SK-N-SH treated with all-trans-retinoic acid at 6 μM for 48 hours (cell line): ENCODE data around the gene SLC15A1.

Experiments
- ATAC-seq: fragments of 200-7000 bp; cut with Tn5 transposase; 3 replicates; pipeline ENCODE4 v1.9.1; 2020; ENCODE audit warnings: mild to moderate bottlenecking, moderate library complexity
- ARNTL ChIP-seq: fragments of 450-650 bp; formaldehyde crosslinking; IDR thresholded peaks from 2 replicates; pipeline ENCODE4 v1.5.0; 2020; ENCODE audit warnings: low read depth, mild to moderate bottlenecking, moderate library complexity, borderline replicate concordance
- BACH2 ChIP-seq: fragments of 250-450 bp; sonication (Bioruptor Pico); IDR thresholded peaks from 2 replicates; pipeline ENCODE4 v1.9.0; 2021; ENCODE audit warnings: mild to moderate bottlenecking, borderline replicate concordance
- CREB5 ChIP-seq: fragments of 250-450 bp; sonication (Bioruptor Pico); IDR thresholded peaks from 2 replicates; pipeline ENCODE4 v1.5.1; 2020; ENCODE audit warnings: low read depth, mild to moderate bottlenecking, moderate library complexity
- CSDC2 ChIP-seq: fragments of 250-450 bp; sonication (Bioruptor Pico); IDR thresholded peaks from 2 replicates; pipeline ENCODE4 v1.5.0; 2020; ENCODE audit warnings: mild to moderate bottlenecking, moderate library complexity
- ESRRG ChIP-seq: fragments of 250-450 bp; sonication (Bioruptor Pico); IDR thresholded peaks from 2 replicates; pipeline ENCODE4 v1.6.1; 2021; ENCODE audit warnings: mild to moderate bottlenecking
- GLIS3 ChIP-seq: fragments of 250-450 bp; sonication (Bioruptor Pico); IDR thresholded peaks from 2 replicates; pipeline ENCODE4 v1.5.0; 2020; ENCODE audit warnings: mild to moderate bottlenecking, moderate library complexity
- ISL1 ChIP-seq: fragments of 250-450 bp; sonication (Bioruptor Pico); IDR thresholded peaks from 2 replicates; pipeline ENCODE4 v2.1.2; 2022; ENCODE audit warnings: mild to moderate bottlenecking, moderate library complexity
- OSR1 ChIP-seq: fragments of 250-450 bp; sonication (Bioruptor Pico); IDR thresholded peaks from 2 replicates; pipeline ENCODE4 v1.8.0; 2022; ENCODE audit warnings: moderate library complexity, mild to moderate bottlenecking, inconsistent platforms
- PATZ1 ChIP-seq: fragments of 250-450 bp; sonication (Bioruptor Pico); IDR thresholded peaks from 2 replicates; pipeline ENCODE4 v1.8.0; 2020; ENCODE audit warnings: mild to moderate bottlenecking, moderate library complexity, borderline replicate concordance
- PPARA ChIP-seq: fragments of 250-450 bp; sonication (Bioruptor Pico); IDR thresholded peaks from 2 replicates; pipeline ENCODE4 v1.5.0; 2020; ENCODE audit warnings: mild to moderate bottlenecking, borderline replicate concordance
- RARB ChIP-seq: fragments of 250-450 bp; sonication (Bioruptor Pico); IDR thresholded peaks from 2 replicates; pipeline ENCODE4 v1.8.0; 2021; ENCODE audit warnings: mild to moderate bottlenecking, moderate library complexity
- SNAI2 ChIP-seq: fragments of 250-450 bp; sonication (Bioruptor Pico); IDR thresholded peaks from 2 replicates; pipeline ENCODE4 v1.5.0; 2020; ENCODE audit warnings: mild to moderate bottlenecking, moderate library complexity
- TCF4 ChIP-seq: fragments of 250-450 bp; sonication (Bioruptor Pico); IDR thresholded peaks from 2 replicates; pipeline ENCODE4 v1.8.0; 2021; ENCODE audit warnings: mild to moderate bottlenecking, moderate library complexity, borderline replicate concordance
- TOX ChIP-seq: fragments of 250-450 bp; sonication (Bioruptor Pico); IDR thresholded peaks from 2 replicates; pipeline ENCODE4 v1.8.0; 2021; ENCODE audit warnings: mild to moderate bottlenecking, moderate library complexity, borderline replicate concordance
- ZC3H10 ChIP-seq: fragments of 250-450 bp; sonication (Bioruptor Pico); IDR thresholded peaks from 2 replicates; pipeline ENCODE4 v1.5.1; 2021; ENCODE audit warnings: mild to moderate bottlenecking, moderate library complexity
- ZFP3 ChIP-seq: fragments of 250-450 bp; sonication (Bioruptor Pico); IDR thresholded peaks from 2 replicates; pipeline ENCODE4 v1.5.0; 2020; ENCODE audit warnings: mild to moderate bottlenecking, moderate library complexity
- ZFP30 ChIP-seq: fragments of 450-650 bp; formaldehyde crosslinking; IDR thresholded peaks from 2 replicates; pipeline ENCODE4 v1.5.0; 2022; ENCODE audit warnings: mild to moderate bottlenecking, moderate library complexity
- ZNF70 ChIP-seq: fragments of 450-650 bp; formaldehyde crosslinking; IDR thresholded peaks from 2 replicates; pipeline ENCODE4 v1.5.0; 2020; ENCODE audit warnings: mild to moderate bottlenecking, moderate library complexity
- ZNF8 ChIP-seq: fragments of 450-650 bp; formaldehyde crosslinking; IDR thresholded peaks from 2 replicates; pipeline ENCODE4 v1.5.0; 2020; ENCODE audit warnings: mild to moderate bottlenecking, moderate library complexity
- TF ChIP-seq, protein P1 (sequence below): fragments of 250-450 bp; sonication (Bioruptor Pico); IDR thresholded peaks from 2 replicates; pipeline ENCODE4 v1.5.1; 2021; ENCODE audit warnings: mild to moderate bottlenecking, moderate library complexity
- TF ChIP-seq, protein P2 (sequence below): fragments of 250-450 bp; sonication (Bioruptor Pico); IDR thresholded peaks from 2 replicates; pipeline ENCODE4 v1.5.0; 2020; ENCODE audit warnings: mild to moderate bottlenecking, moderate library complexity
- TF ChIP-seq, protein P3 (sequence below): fragments of 250-450 bp; sonication (Bioruptor Pico); IDR thresholded peaks from 2 replicates; pipeline ENCODE4 v1.8.0; 2021; ENCODE audit warnings: low read depth, mild to moderate bottlenecking, moderate library complexity, borderline replicate concordance

The SLC15A1 gene

DNA sequence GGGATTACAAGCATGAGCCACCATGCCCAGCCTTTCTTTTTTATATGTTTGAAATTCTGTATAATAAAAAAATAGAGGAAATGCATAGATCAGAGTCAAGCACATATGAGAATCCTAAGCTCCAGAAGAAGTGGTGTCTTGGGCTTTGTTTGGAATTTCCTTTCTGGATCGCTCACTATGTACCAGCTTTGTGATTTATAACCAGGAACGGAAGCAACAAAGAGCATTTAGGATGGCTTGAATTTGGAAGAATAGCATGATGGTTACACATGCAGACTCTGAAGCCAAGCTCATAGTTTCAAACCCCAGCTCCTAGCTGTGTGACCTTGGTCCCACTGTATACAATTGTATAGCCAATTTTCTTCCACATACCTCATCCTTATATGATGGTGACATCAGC lies 28.0 kb upstream of the SLC15A1 start:
- ATAC-seq: no peak

DNA sequence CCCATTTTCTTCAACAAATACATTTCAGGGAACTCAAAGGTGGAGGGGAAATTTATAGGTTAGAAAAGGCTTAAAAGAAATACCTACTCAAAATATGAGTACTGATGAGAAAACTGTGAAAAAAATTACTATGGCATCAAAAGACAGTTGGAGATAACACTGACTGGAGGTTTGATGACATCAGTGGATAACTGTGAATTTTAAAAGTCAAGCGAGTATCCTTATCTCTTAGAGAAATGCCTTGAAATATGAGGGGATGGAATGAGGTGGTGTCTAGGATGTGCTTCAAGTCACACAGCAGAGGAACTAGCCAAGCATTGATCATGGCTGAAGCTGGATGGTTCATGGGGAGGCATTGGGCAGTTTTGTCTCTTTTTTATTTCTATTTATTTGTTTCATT lies 27.2 kb upstream of the SLC15A1 start:
- TF ChIP-seq OSR1 (no peak), ZFP30 (CRISPR knock-in tag) (no peak), PPARA (CRISPR knock-in tag) (no peak), CSDC2 (CRISPR knock-in tag) (no peak), ZNF70 (CRISPR knock-in tag) (no peak), ARNTL (CRISPR knock-in tag) (no peak), ZC3H10 (no peak), GLIS3 (no peak), TOX (CRISPR knock-in tag) (no peak), ZFP3 (no peak), RARB (CRISPR knock-in tag) (no peak), ISL1 (no peak), ZNF8 (CRISPR knock-in tag) (no peak), SNAI2 (CRISPR knock-in tag) (no peak), PATZ1 (no peak), ESRRG (CRISPR knock-in tag) (no peak), BACH2 (CRISPR knock-in tag) (no peak), TCF4 (no peak)
- TF ChIP-seq, protein P1, sequence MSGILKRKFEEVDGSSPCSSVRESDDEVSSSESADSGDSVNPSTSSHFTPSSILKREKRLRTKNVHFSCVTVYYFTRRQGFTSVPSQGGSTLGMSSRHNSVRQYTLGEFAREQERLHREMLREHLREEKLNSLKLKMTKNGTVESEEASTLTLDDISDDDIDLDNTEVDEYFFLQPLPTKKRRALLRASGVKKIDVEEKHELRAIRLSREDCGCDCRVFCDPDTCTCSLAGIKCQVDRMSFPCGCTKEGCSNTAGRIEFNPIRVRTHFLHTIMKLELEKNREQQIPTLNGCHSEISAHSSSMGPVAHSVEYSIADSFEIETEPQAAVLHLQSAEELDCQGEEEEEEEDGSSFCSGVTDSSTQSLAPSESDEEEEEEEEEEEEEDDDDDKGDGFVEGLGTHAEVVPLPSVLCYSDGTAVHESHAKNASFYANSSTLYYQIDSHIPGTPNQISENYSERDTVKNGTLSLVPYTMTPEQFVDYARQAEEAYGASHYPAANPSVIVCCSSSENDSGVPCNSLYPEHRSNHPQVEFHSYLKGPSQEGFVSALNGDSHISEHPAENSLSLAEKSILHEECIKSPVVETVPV: no peak
- TF ChIP-seq, protein P2, sequence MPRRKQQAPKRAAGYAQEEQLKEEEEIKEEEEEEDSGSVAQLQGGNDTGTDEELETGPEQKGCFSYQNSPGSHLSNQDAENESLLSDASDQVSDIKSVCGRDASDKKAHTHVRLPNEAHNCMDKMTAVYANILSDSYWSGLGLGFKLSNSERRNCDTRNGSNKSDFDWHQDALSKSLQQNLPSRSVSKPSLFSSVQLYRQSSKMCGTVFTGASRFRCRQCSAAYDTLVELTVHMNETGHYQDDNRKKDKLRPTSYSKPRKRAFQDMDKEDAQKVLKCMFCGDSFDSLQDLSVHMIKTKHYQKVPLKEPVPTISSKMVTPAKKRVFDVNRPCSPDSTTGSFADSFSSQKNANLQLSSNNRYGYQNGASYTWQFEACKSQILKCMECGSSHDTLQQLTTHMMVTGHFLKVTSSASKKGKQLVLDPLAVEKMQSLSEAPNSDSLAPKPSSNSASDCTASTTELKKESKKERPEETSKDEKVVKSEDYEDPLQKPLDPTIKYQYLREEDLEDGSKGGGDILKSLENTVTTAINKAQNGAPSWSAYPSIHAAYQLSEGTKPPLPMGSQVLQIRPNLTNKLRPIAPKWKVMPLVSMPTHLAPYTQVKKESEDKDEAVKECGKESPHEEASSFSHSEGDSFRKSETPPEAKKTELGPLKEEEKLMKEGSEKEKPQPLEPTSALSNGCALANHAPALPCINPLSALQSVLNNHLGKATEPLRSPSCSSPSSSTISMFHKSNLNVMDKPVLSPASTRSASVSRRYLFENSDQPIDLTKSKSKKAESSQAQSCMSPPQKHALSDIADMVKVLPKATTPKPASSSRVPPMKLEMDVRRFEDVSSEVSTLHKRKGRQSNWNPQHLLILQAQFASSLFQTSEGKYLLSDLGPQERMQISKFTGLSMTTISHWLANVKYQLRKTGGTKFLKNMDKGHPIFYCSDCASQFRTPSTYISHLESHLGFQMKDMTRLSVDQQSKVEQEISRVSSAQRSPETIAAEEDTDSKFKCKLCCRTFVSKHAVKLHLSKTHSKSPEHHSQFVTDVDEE: no peak
- ATAC-seq: no peak

More for the DNA sequence above, 28.0 kb upstream of the SLC15A1 start:
- TF ChIP-seq GLIS3: no peak
- no peak for TF ChIP-seq CREB5
- TF ChIP-seq, protein P1: no peak

DNA sequence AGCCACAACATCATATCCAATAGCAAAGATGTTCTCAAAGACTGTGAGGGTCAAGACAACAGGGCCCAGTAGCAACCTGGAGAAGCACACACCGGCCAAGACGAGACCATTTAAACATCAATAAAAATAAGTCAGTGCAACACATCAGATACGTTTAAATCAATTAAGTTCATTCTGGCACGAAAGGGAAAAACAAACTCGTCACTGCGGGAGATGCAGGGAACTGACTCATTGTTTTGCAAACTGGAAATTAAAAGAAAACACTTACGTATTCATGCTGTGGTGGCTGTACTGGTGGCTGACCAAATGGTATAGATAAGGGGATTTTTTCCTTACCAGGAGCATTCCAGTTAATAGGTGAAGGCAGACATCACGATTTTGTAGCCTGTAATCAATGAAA lies 26.3 kb upstream of the SLC15A1 start:
- no peak for ATAC-seq
- no peak for TF ChIP-seq TCF4
- TF ChIP-seq ZFP3: no peak
- no peak for TF ChIP-seq OSR1
- no peak for TF ChIP-seq ISL1
- TF ChIP-seq ZNF8 (CRISPR knock-in tag): no peak
- TF ChIP-seq GLIS3: no peak
- TF ChIP-seq, protein P2: no peak
- no peak for TF ChIP-seq CREB5
- TF ChIP-seq PATZ1: no peak
- no peak for TF ChIP-seq ZFP30 (CRISPR knock-in tag)
- TF ChIP-seq, protein P3, sequence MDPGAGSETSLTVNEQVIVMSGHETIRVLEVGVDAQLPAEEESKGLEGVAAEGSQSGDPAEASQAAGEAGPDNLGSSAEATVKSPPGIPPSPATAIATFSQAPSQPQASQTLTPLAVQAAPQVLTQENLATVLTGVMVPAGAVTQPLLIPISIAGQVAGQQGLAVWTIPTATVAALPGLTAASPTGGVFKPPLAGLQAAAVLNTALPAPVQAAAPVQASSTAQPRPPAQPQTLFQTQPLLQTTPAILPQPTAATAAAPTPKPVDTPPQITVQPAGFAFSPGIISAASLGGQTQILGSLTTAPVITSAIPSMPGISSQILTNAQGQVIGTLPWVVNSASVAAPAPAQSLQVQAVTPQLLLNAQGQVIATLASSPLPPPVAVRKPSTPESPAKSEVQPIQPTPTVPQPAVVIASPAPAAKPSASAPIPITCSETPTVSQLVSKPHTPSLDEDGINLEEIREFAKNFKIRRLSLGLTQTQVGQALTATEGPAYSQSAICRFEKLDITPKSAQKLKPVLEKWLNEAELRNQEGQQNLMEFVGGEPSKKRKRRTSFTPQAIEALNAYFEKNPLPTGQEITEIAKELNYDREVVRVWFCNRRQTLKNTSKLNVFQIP (CRISPR knock-in tag): no peak
- no peak for TF ChIP-seq RARB (CRISPR knock-in tag)
